ENCODE measurements around the gene SERPINB13. TPM values are rescaled to one million over a fixed set of nuclear protein-coding genes. Genes with fewer than 3 reads are reported as not detected.

SERPINB13 gene
- total and polyA plus RNA-seq, 4 donors, result not detected

- Histone ChIP-seq H3K36me3 (ENCODE audit: control insufficient read depth, insufficient read depth, low read length) (no peaks in the 10 kb centered on the region), H3K4me3 (ENCODE audit: low read depth, low read length) (no peak overlapping the region), H3K27ac (ENCODE audit: low read depth, low read length) (no peak overlapping the region), H3K27me3 (ENCODE audit: control insufficient read depth, insufficient read depth, low read length) (no peaks in the 10 kb centered on the region), H3K9me3 (ENCODE audit: control insufficient read depth, insufficient read depth, low read length) (no peaks in the 10 kb centered on the region), H3K4me1 (ENCODE audit: control insufficient read depth, insufficient read depth, low read length) (no peaks in the 10 kb centered on the region)
- 70% methylated on average over 1 of the region's 4 CpGs for WGBS (ENCODE audit: insufficient coverage)
- no peak for DNase-seq (ENCODE audit: low read depth in 4 of 6, low spot score in 6 of 6)
Observed at GRCh38 chr18:63604791-63605567, 17.8 kb downstream of the SERPINB13 start.

GRCh38 chr18:63606526-63606925, 19.4 kb downstream of the SERPINB13 start:
- Histone ChIP-seq H3K27me3 (ENCODE audit: control insufficient read depth, insufficient read depth, low read length) (no peaks in the 10 kb centered on the region), H3K36me3 (ENCODE audit: control insufficient read depth, insufficient read depth, low read length) (no peaks in the 10 kb centered on the region), H3K27ac (ENCODE audit: low read depth, low read length) (no peak overlapping the region), H3K9me3 (ENCODE audit: control insufficient read depth, insufficient read depth, low read length) (no peaks in the 10 kb centered on the region), H3K4me3 (ENCODE audit: low read depth, low read length) (no peak overlapping the region), H3K4me1 (ENCODE audit: control insufficient read depth, insufficient read depth, low read length) (no peaks in the 10 kb centered on the region)
- no CpG with 5 or more reads among the region's 3 CpGs for WGBS (ENCODE audit: insufficient coverage)
- DNase-seq (ENCODE audit: low read depth in 4 of 6, low spot score in 6 of 6), result no peak

GRCh38 chr18:63613420-63613819, 26.3 kb downstream of the SERPINB13 start:
- Histone ChIP-seq H3K36me3 (ENCODE audit: control insufficient read depth, insufficient read depth, low read length) (no peaks in the 10 kb centered on the region), H3K9me3 (ENCODE audit: control insufficient read depth, insufficient read depth, low read length) (no peaks in the 10 kb centered on the region), H3K4me1 (ENCODE audit: control insufficient read depth, insufficient read depth, low read length) (no peaks in the 10 kb centered on the region), H3K4me3 (ENCODE audit: low read depth, low read length) (no peak overlapping the region), H3K27me3 (ENCODE audit: control insufficient read depth, insufficient read depth, low read length) (no peaks in the 10 kb centered on the region), H3K27ac (ENCODE audit: low read depth, low read length) (no peak overlapping the region)
- DNase-seq (ENCODE audit: low read depth in 4 of 6, low spot score in 6 of 6), result no peak
- 90% methylated on average over 4 of the region's 4 CpGs for WGBS (ENCODE audit: insufficient coverage)

GRCh38 chr18:63617049-63617914, 30.1 kb downstream of the SERPINB13 start:
- no peak for DNase-seq (ENCODE audit: low read depth in 4 of 6, low spot score in 6 of 6)
- H3K36me3 ChIP-seq (ENCODE audit: control insufficient read depth, insufficient read depth, low read length), result no peaks in the 10 kb centered on the region
- H3K4me3 ChIP-seq (ENCODE audit: low read depth, low read length), result no peak overlapping the region
- H3K27me3 ChIP-seq (ENCODE audit: control insufficient read depth, insufficient read depth, low read length), result no peaks in the 10 kb centered on the region
- no peaks in the 10 kb centered on the region for H3K9me3 ChIP-seq (ENCODE audit: control insufficient read depth, insufficient read depth, low read length)
- H3K4me1 ChIP-seq (ENCODE audit: control insufficient read depth, insufficient read depth, low read length), result no peaks in the 10 kb centered on the region
- no CpG with 5 or more reads among the region's 3 CpGs for WGBS (ENCODE audit: insufficient coverage)
- H3K27ac ChIP-seq (ENCODE audit: low read depth, low read length), result no peak overlapping the region

GRCh38 chr18:63617915-63618234, 30.7 kb downstream of the SERPINB13 start:
- Histone ChIP-seq H3K36me3 (ENCODE audit: control insufficient read depth, insufficient read depth, low read length) (no peaks in the 10 kb centered on the region), H3K4me3 (ENCODE audit: low read depth, low read length) (no peak overlapping the region), H3K27ac (ENCODE audit: low read depth, low read length) (no peak overlapping the region), H3K4me1 (ENCODE audit: control insufficient read depth, insufficient read depth, low read length) (no peaks in the 10 kb centered on the region), H3K27me3 (ENCODE audit: control insufficient read depth, insufficient read depth, low read length) (no peaks in the 10 kb centered on the region), H3K9me3 (ENCODE audit: control insufficient read depth, insufficient read depth, low read length) (no peaks in the 10 kb centered on the region)
- no CpG with 5 or more reads among the region's 2 CpGs for WGBS (ENCODE audit: insufficient coverage)
- DNase-seq (ENCODE audit: low read depth in 4 of 6, low spot score in 6 of 6), result no peak

- peaks cover 4% of the 10 kb centered on the region for H3K9me3 ChIP-seq (ENCODE audit: control insufficient read depth, insufficient read depth, low read length)
- H3K36me3 ChIP-seq (ENCODE audit: control insufficient read depth, insufficient read depth, low read length), result no peaks in the 10 kb centered on the region
- DNase-seq (ENCODE audit: low read depth in 4 of 6, low spot score in 6 of 6), result no peak
- H3K4me1 ChIP-seq (ENCODE audit: control insufficient read depth, insufficient read depth, low read length), result no peaks in the 10 kb centered on the region
- H3K4me3 ChIP-seq (ENCODE audit: low read depth, low read length), result no peak overlapping the region
- 100% methylated on average over 3 of the region's 3 CpGs for WGBS (ENCODE audit: insufficient coverage)
- no peaks in the 10 kb centered on the region for H3K27me3 ChIP-seq (ENCODE audit: control insufficient read depth, insufficient read depth, low read length)
- H3K27ac ChIP-seq (ENCODE audit: low read depth, low read length), result no peak overlapping the region
Observed at GRCh38 chr18:63619661-63620060, 32.5 kb downstream of the SERPINB13 start.

- H3K36me3 ChIP-seq (ENCODE audit: control insufficient read depth, insufficient read depth, low read length), result no peaks in the 10 kb centered on the region
- DNase-seq (ENCODE audit: low read depth in 4 of 6, low spot score in 6 of 6), result no peak
- no peaks in the 10 kb centered on the region for H3K27me3 ChIP-seq (ENCODE audit: control insufficient read depth, insufficient read depth, low read length)
- H3K4me1 ChIP-seq (ENCODE audit: control insufficient read depth, insufficient read depth, low read length), result no peaks in the 10 kb centered on the region
- H3K27ac ChIP-seq (ENCODE audit: low read depth, low read length), result no peak overlapping the region
- 90% methylated on average over 2 of the region's 3 CpGs for WGBS (ENCODE audit: insufficient coverage)
- H3K4me3 ChIP-seq (ENCODE audit: low read depth, low read length), result no peak overlapping the region
- peaks cover 20% of the 10 kb centered on the region for H3K9me3 ChIP-seq (ENCODE audit: control insufficient read depth, insufficient read depth, low read length)
Observed at GRCh38 chr18:63624863-63625262, 37.7 kb downstream of the SERPINB13 start.

- Histone ChIP-seq H3K27ac (ENCODE audit: low read depth, low read length) (no peak overlapping the region), H3K27me3 (ENCODE audit: control insufficient read depth, insufficient read depth, low read length) (no peaks in the 10 kb centered on the region), H3K4me1 (ENCODE audit: control insufficient read depth, insufficient read depth, low read length) (no peaks in the 10 kb centered on the region), H3K4me3 (ENCODE audit: low read depth, low read length) (no peak overlapping the region), H3K36me3 (ENCODE audit: control insufficient read depth, insufficient read depth, low read length) (no peaks in the 10 kb centered on the region), H3K9me3 (ENCODE audit: control insufficient read depth, insufficient read depth, low read length) (peaks cover 20% of the 10 kb centered on the region)
- 78% methylated on average over 3 of the region's 4 CpGs for WGBS (ENCODE audit: insufficient coverage)
- DNase-seq (ENCODE audit: low read depth in 4 of 6, low spot score in 6 of 6), result no peak
Observed at GRCh38 chr18:63626431-63626830, 39.3 kb downstream of the SERPINB13 start.

GRCh38 chr18:63627819-63628218, 40.7 kb downstream of the SERPINB13 start:
- Histone ChIP-seq H3K4me3 (ENCODE audit: low read depth, low read length) (no peak overlapping the region), H3K27ac (ENCODE audit: low read depth, low read length) (no peak overlapping the region), H3K9me3 (ENCODE audit: control insufficient read depth, insufficient read depth, low read length) (peaks cover 20% of the 10 kb centered on the region), H3K4me1 (ENCODE audit: control insufficient read depth, insufficient read depth, low read length) (no peaks in the 10 kb centered on the region), H3K36me3 (ENCODE audit: control insufficient read depth, insufficient read depth, low read length) (no peaks in the 10 kb centered on the region), H3K27me3 (ENCODE audit: control insufficient read depth, insufficient read depth, low read length) (no peaks in the 10 kb centered on the region)
- DNase-seq (ENCODE audit: low read depth in 4 of 6, low spot score in 6 of 6), result no peak

GRCh38 chr18:63637703-63638102, 50.6 kb downstream of the SERPINB13 start:
- WGBS (ENCODE audit: insufficient coverage), result no CpG with 5 or more reads among the region's 6 CpGs
- no peak overlapping the region for H3K4me3 ChIP-seq (ENCODE audit: low read depth, low read length)

More at GRCh38 chr18:63637703-63638102, 50.6 kb downstream of the SERPINB13 start:
- no peaks in the 10 kb centered on the region for H3K27me3 ChIP-seq (ENCODE audit: control insufficient read depth, insufficient read depth, low read length)
- no peak overlapping the region for H3K27ac ChIP-seq (ENCODE audit: low read depth, low read length)
- H3K9me3 ChIP-seq (ENCODE audit: control insufficient read depth, insufficient read depth, low read length), result no peaks in the 10 kb centered on the region
- H3K4me1 ChIP-seq (ENCODE audit: control insufficient read depth, insufficient read depth, low read length), result no peaks in the 10 kb centered on the region
- H3K36me3 ChIP-seq (ENCODE audit: control insufficient read depth, insufficient read depth, low read length), result no peaks in the 10 kb centered on the region
- no peak for DNase-seq (ENCODE audit: low read depth in 4 of 6, low spot score in 6 of 6)

All from spinal cord (tissue), 10 donors.